SU-DHL-6 (cell line): ENCODE results near the gene STK32B.

Source experiments
- H2AFZ ChIP-seq: fragments of 200-600 bp; sonication (generic); 2 replicates; pipeline ENCODE4 v1.6.1; 2014; ENCODE audit warnings: low read depth, mild to moderate bottlenecking, moderate library complexity, mixed read lengths, antibody characterized with exemption, low read length; ENCODE audit not compliant: severe bottlenecking
- H3F3A ChIP-seq: fragments of 200-600 bp; shearing (Covaris generic); 2 replicates; pipeline ENCODE4 v1.6.0; 2016; ENCODE audit warnings: antibody characterized with exemption, mild to moderate bottlenecking; ENCODE audit not compliant: insufficient read depth
- H3K27ac ChIP-seq: fragments of 200-600 bp; sonication (generic); 2 replicates; pipeline ENCODE4 v1.5.1; 2016; ENCODE audit warnings: low read depth, mild to moderate bottlenecking, low read length, moderate library complexity, mixed read lengths
- H3K27me3 ChIP-seq: fragments of 200-600 bp; sonication (generic), shearing (Covaris generic); 2 replicates; pipeline ENCODE4 v1.6.0; 2014; ENCODE audit warnings: mild to moderate bottlenecking, low read length
- H3K36me3 ChIP-seq: fragments of 200-600 bp; sonication (generic); 2 replicates; pipeline ENCODE4 v1.6.1; 2014; ENCODE audit warnings: mild to moderate bottlenecking, low read length, mixed read lengths
- H3K4me2 ChIP-seq: fragments of 300-600, 200-600 bp; shearing (Covaris generic), sonication (generic); 2 replicates; pipeline ENCODE4 v1.6.0; 2014; ENCODE audit warnings: low read length, low read depth, mild to moderate bottlenecking; ENCODE audit not compliant: poor library complexity, severe bottlenecking
- H3K4me3 ChIP-seq: fragments of 200-600 bp; sonication (generic); 2 replicates; pipeline ENCODE4 v1.5.1; 2014; ENCODE audit warnings: antibody characterized with exemption, low read length, mild to moderate bottlenecking, mixed read lengths; ENCODE audit not compliant: insufficient read depth, poor library complexity, severe bottlenecking
- H3K79me2 ChIP-seq: fragments of 200-600 bp; sonication (generic); 2 replicates; pipeline ENCODE4 v1.6.1; 2014; ENCODE audit warnings: mild to moderate bottlenecking, low read length, moderate library complexity; ENCODE audit not compliant: insufficient read depth
- H3K9ac ChIP-seq: fragments of 200-600 bp; sonication (generic); 2 replicates; pipeline ENCODE4 v1.7.0; 2014; ENCODE audit warnings: mild to moderate bottlenecking, low read length
- H3K9me2 ChIP-seq: fragments of 200-600 bp; sonication (generic); replicated peaks from 2 replicates; pipeline ENCODE4 v1.6.1; 2014; ENCODE audit warnings: low read length; ENCODE audit not compliant: insufficient read depth
- H3K9me3 ChIP-seq: fragments of 200-600 bp; sonication (generic); 2 replicates; pipeline ENCODE4 v1.6.1; 2014; ENCODE audit warnings: low read length, mixed read lengths; ENCODE audit not compliant: insufficient read depth
- H4K20me1 ChIP-seq: fragments of 200-600 bp; sonication (generic); 2 replicates; pipeline ENCODE4 v1.6.1; 2014; ENCODE audit warnings: low read depth, mild to moderate bottlenecking, antibody characterized with exemption, low read length, moderate library complexity, mixed read lengths
- EZH2phosphoT487 ChIP-seq: fragments of 200-600 bp; sonication (generic), shearing (Covaris generic); conservative IDR thresholded peaks from 2 replicates; pipeline ENCODE4 v1.6.1; 2018; ENCODE audit warnings: mild to moderate bottlenecking, antibody characterized with exemption, low read length, moderate library complexity, mixed read lengths
- TF ChIP-seq, protein P1 (sequence below): fragments of 200-600 bp; sonication (generic); IDR thresholded peaks from one replicate; pipeline ENCODE4 v1.5.1; 2017; ENCODE audit warnings: antibody characterized with exemption, mild to moderate bottlenecking, low read length, moderate library complexity; ENCODE audit not compliant: insufficient read depth, poor library complexity, severe bottlenecking

STK32B gene

DNA sequence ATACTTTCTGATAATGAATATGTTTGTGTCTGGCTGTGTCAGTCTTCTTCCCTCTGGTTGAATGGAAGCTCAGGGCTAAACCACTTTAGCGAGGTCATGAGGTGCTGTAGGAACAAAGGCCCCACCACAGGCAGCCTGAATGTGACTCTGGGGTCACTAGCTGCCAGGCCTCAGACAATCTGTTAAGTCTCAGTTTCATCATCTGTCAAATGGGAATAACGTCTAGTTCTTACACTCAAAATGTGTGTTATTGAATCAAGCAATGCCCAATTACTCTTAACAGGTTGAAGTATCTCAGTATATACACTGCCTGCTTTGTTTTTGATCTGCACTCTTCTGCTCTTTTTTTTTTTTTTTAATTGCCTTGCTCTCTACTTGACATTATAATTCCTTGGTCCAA is 148.6 kb downstream of the STK32B start:
- Histone ChIP-seq H3F3A (no peaks in the 10 kb centered on the region), H3K9ac (no peak overlapping the region), H3K27ac (no peak overlapping the region), H3K9me3 (no peaks in the 10 kb centered on the region), H4K20me1 (no peaks in the 10 kb centered on the region), H2AFZ (no peak overlapping the region), H3K36me3 (no peaks in the 10 kb centered on the region), H3K4me2 (no peak overlapping the region), H3K4me3 (no peak overlapping the region), H3K9me2 (no peaks in the 10 kb centered on the region), H3K79me2 (no peaks in the 10 kb centered on the region), H3K27me3 (no peaks in the 10 kb centered on the region)
- TF ChIP-seq, protein P1, sequence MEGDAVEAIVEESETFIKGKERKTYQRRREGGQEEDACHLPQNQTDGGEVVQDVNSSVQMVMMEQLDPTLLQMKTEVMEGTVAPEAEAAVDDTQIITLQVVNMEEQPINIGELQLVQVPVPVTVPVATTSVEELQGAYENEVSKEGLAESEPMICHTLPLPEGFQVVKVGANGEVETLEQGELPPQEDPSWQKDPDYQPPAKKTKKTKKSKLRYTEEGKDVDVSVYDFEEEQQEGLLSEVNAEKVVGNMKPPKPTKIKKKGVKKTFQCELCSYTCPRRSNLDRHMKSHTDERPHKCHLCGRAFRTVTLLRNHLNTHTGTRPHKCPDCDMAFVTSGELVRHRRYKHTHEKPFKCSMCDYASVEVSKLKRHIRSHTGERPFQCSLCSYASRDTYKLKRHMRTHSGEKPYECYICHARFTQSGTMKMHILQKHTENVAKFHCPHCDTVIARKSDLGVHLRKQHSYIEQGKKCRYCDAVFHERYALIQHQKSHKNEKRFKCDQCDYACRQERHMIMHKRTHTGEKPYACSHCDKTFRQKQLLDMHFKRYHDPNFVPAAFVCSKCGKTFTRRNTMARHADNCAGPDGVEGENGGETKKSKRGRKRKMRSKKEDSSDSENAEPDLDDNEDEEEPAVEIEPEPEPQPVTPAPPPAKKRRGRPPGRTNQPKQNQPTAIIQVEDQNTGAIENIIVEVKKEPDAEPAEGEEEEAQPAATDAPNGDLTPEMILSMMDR, result no peak
- no peak for TF ChIP-seq EZH2phosphoT487

DNA sequence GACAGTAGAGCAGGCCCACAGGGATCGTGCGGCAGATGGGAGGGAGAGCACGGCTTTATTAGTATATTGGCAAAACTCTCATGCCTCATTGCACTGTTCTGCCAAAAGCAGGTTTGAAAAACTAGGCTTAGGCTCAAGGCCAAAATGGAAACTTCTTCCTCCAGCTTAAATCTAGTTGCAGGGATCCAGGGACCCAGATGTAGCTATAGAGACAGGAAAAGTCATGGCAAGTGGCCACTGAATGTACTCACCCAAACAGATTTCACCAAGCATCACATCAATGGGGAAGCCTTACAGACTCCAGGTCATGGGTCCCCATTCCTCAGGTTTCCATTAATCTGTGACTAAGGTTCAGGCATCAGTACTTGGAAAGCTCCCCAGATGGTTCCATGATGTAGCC is 149.2 kb downstream of the STK32B start:
- no peaks in the 10 kb centered on the region for H3K36me3 ChIP-seq
- no peak overlapping the region for H2AFZ ChIP-seq
- no peak overlapping the region for H3K4me3 ChIP-seq
- no peaks in the 10 kb centered on the region for H3K9me2 ChIP-seq
- no peak overlapping the region for H3K27ac ChIP-seq
- no peaks in the 10 kb centered on the region for H3K27me3 ChIP-seq
- no peak overlapping the region for H3K4me2 ChIP-seq
- H3K9me3 ChIP-seq, result no peaks in the 10 kb centered on the region
- H3K79me2 ChIP-seq, result no peaks in the 10 kb centered on the region
- H3F3A ChIP-seq, result no peaks in the 10 kb centered on the region
- no peak overlapping the region for H3K9ac ChIP-seq
- TF ChIP-seq EZH2phosphoT487, result no peak
- TF ChIP-seq, protein P1, result no peak
- no peaks in the 10 kb centered on the region for H4K20me1 ChIP-seq

DNA sequence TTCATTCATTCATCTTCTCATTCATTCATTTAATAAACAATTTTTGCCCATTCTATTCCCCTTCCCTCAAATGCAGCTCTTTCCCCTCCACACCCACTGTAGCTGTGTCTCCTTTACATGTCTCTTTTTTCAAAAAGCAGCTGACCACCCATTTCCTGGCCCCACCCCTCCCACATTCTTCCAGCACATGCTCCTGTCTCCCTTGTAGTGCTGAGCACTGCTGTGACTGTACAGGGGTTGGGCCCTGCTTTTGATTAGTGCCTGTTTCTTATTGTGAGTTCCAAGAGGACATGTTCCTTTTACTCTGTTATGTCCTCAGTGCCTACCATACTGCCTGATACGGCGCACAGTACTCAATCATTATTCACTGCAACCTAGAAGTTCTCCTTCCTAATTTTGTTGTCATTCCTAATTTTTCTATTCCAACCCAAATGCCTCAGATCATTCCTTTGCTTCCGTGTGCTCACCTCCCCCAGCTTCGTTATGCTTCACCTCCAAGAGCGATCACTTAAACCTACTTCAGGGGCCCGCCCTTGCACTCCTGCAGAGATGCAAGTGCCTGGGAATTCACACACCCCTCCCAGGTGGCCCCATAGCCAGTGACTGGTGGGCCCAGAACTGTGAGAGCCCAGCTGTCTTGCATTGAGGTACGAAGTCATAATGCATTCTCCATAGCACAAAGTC is 152.2 kb downstream of the STK32B start:
- TF ChIP-seq, protein P1, result no peak
- no peak for TF ChIP-seq EZH2phosphoT487
- H3K36me3 ChIP-seq, result no peaks in the 10 kb centered on the region
- H3K9ac ChIP-seq, result no peak overlapping the region
- no peak overlapping the region for H2AFZ ChIP-seq
- H4K20me1 ChIP-seq, result no peaks in the 10 kb centered on the region
- no peak overlapping the region for H3K27ac ChIP-seq
- H3K9me2 ChIP-seq, result no peaks in the 10 kb centered on the region
- H3K4me2 ChIP-seq, result no peak overlapping the region
- H3K9me3 ChIP-seq, result peaks cover 7% of the 10 kb centered on the region; the same call in 1 of the 2 replicates
- H3K4me3 ChIP-seq, result no peak overlapping the region
- no peaks in the 10 kb centered on the region for H3K79me2 ChIP-seq
- H3F3A ChIP-seq, result no peaks in the 10 kb centered on the region
- H3K27me3 ChIP-seq, result no peaks in the 10 kb centered on the region
